IMR-90 (cell line): Measurements from ENCODE around the gene ELOA.

Experiments used
- BHLHE40 ChIP-seq: fragments of 150-350 bp; IDR thresholded peaks from 2 replicates; pipeline ENCODE4 v1.6.1; 2016; ENCODE audit warnings: mild to moderate bottlenecking, low read depth, low read length
- CTCF ChIP-seq: conservative IDR thresholded peaks from 2 replicates; pipeline ENCODE4 v1.5.1; 2012; ENCODE audit warnings: mild to moderate bottlenecking, low read depth, low read length, improper control_type of control experiment
- RAD21 ChIP-seq: IDR thresholded peaks from 2 replicates; pipeline ENCODE4 v1.6.1; 2012; ENCODE audit warnings: low read length, improper control_type of control experiment
- SMC3 ChIP-seq: fragments of 150-350 bp; IDR thresholded peaks from 2 replicates; pipeline ENCODE4 v1.6.1; 2016; ENCODE audit warnings: low read depth, mild to moderate bottlenecking, antibody characterized with exemption, low read length, moderate library complexity

GRCh38 chr1:23768733-23769132, 25.5 kb downstream of the ELOA start:
- TF ChIP-seq SMC3, result no peak
- TF ChIP-seq CTCF, result no peak
- no peak for TF ChIP-seq RAD21
- no peak for TF ChIP-seq BHLHE40
